HepG2 (cell line): Measurements from ENCODE around the gene RGS19. TPM values are rescaled to one million over a fixed set of nuclear protein-coding genes. Genes with fewer than 3 reads are reported as not detected.
A peak's percentile ranks its signal among the peaks of the same experiment; 100 is the strongest.

Experiments used
- DNMT1 ChIP-seq: sonication (generic); formaldehyde crosslinking; IDR thresholded peaks from 2 replicates; pipeline ENCODE4 v1.5.1; 2020; ENCODE audit warnings: mild to moderate bottlenecking, missing genetic modification reagents
- HMGA1 ChIP-seq: sonication (generic); formaldehyde crosslinking; conservative IDR thresholded peaks from 2 replicates; pipeline ENCODE4 v1.4.0; 2020; ENCODE audit warnings: missing genetic modification reagents
- MBD4 ChIP-seq: IDR thresholded peaks from 2 replicates; pipeline ENCODE4 v1.6.1; 2012; ENCODE audit warnings: low read length, inconsistent platforms, borderline replicate concordance
- SMARCC2 ChIP-seq: fragments of 450-650 bp; IDR thresholded peaks from 2 replicates; pipeline ENCODE4 v1.6.1; 2017; ENCODE audit warnings: antibody characterized with exemption, mild to moderate bottlenecking
- TOE1 ChIP-seq: sonication (generic); formaldehyde crosslinking; IDR thresholded peaks from 2 replicates; pipeline ENCODE4 v1.4.0; 2020; ENCODE audit warnings: mild to moderate bottlenecking, missing genetic modification reagents
- ZNF232 ChIP-seq: sonication (generic); formaldehyde crosslinking; IDR thresholded peaks from 2 replicates; pipeline ENCODE4 v1.4.0; 2020; ENCODE audit warnings: missing genetic modification reagents, borderline replicate concordance
- ZNF501 ChIP-seq: sonication (generic); formaldehyde crosslinking; IDR thresholded peaks from 2 replicates; pipeline ENCODE4 v1.5.1; 2020; ENCODE audit warnings: mild to moderate bottlenecking, moderate library complexity, missing genetic modification reagents
- ZNF678 ChIP-seq: sonication (generic); formaldehyde crosslinking; IDR thresholded peaks from 2 replicates; pipeline ENCODE4 v1.4.0; 2020; ENCODE audit warnings: mild to moderate bottlenecking, missing genetic modification reagents
- ZSCAN21 ChIP-seq: sonication (generic); formaldehyde crosslinking; IDR thresholded peaks from 2 replicates; pipeline ENCODE4 v1.8.0; 2022; ENCODE audit warnings: mild to moderate bottlenecking, missing genetic modification reagents, moderate library complexity, borderline replicate concordance
- polyA plus RNA-seq, 8 experiments: library from polyadenylated mRNA; depleted of rRNA in 3 of 8; stranded (reverse) in 7 of 8; unstranded in 1 of 8; fragments of >200 nt; fragmentation: Illumina TruSeq in 4 of 8; extraction: Trizol in 4 of 8; gene quantifications; 2 replicates each; pipeline versions ENCODE4 v1.2.1 to v1.2.3, GENCODE V29; 2011 to 2016; ENCODE audit warnings: low read depth in 4 of 8, missing spikeins in 1 of 8, mixed read lengths in 1 of 8; ENCODE audit not compliant: insufficient read depth in 1 of 8
- total RNA-seq, 5 experiments: library from RNA; depleted of rRNA; stranded (reverse); fragments of >200 nt; fragmentation: Illumina TruSeq; extraction: Trizol; gene quantifications; 2 replicates each; pipeline ENCODE4 v1.2.3, GENCODE V29; 2016; ENCODE audit warnings: low read depth in 1 of 5
- TF ChIP-seq, protein P1 (sequence below): sonication (generic); formaldehyde crosslinking; IDR thresholded peaks from 2 replicates; pipeline ENCODE4 v1.5.0; 2020; ENCODE audit warnings: mild to moderate bottlenecking, missing genetic modification reagents, borderline replicate concordance
- TF ChIP-seq, protein P2 (sequence below): sonication (generic); formaldehyde crosslinking; IDR thresholded peaks from 2 replicates; pipeline ENCODE4 v1.5.0; 2020; ENCODE audit warnings: mild to moderate bottlenecking, missing genetic modification reagents, borderline replicate concordance
- TF ChIP-seq, protein P3 (sequence below): sonication (generic); IDR thresholded peaks from 2 replicates; pipeline ENCODE4 v1.6.1; 2016; ENCODE audit warnings: low read depth, borderline replicate concordance
- TF ChIP-seq, protein P4 (sequence below): sonication (generic); formaldehyde crosslinking; IDR thresholded peaks from 2 replicates; pipeline ENCODE4 v1.8.0; 2022; ENCODE audit warnings: mild to moderate bottlenecking, missing genetic modification reagents, moderate library complexity
- TF ChIP-seq, protein P5 (sequence below): sonication (generic); formaldehyde crosslinking; IDR thresholded peaks from 2 replicates; pipeline ENCODE4 v1.5.1; 2020; ENCODE audit warnings: missing genetic modification reagents, mild to moderate bottlenecking, borderline replicate concordance

Gene RGS19
- total and polyA plus RNA-seq, 2 of the 13 experiments (the other 11 are each of a cell fraction or from before 2014, with no cell fraction given): 10.7 to 11.9 TPM

DNA sequence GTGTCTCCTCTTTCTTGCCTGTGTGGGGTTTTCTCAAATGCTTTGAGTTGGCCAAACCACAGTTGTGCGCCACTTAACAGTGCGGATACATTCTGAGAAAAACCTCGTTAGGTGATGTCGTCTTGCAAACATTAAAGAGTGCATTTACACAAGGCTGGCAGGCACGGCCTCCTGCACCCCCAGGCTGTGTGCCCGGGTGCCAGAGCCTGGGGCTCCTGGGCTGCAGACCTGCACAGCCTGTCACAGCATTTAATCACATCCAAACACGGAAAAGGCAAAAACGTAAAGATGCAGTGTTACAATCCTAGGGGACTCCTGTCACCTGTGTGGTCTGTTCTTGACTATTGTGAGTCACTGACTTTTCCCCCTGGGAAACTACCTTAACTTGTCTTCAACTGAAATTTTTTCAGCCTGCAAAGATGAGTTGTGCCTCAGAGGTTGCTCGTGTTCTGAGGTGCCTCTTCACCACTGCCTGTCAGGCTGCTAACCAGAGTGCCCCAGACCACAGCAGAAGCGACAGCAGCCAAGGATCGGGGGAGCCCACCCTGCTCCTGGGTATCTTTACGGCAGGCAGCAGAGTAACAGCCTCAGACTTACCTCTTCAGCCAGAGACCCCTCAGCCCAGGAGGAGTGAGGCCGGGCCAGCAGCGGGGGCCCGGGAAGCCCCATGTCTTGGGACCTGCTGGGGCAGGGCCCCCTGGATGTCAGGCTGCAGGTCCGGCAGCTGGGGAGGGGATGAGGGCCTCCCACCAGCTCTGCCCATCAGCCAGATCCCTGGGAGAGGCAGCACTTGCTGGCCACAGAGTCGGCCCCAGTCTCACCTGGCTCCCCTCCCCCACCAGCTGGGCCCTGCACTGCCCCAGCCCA, 44.0 kb downstream of the RGS19 start (continued):
- TF ChIP-seq, protein P1, sequence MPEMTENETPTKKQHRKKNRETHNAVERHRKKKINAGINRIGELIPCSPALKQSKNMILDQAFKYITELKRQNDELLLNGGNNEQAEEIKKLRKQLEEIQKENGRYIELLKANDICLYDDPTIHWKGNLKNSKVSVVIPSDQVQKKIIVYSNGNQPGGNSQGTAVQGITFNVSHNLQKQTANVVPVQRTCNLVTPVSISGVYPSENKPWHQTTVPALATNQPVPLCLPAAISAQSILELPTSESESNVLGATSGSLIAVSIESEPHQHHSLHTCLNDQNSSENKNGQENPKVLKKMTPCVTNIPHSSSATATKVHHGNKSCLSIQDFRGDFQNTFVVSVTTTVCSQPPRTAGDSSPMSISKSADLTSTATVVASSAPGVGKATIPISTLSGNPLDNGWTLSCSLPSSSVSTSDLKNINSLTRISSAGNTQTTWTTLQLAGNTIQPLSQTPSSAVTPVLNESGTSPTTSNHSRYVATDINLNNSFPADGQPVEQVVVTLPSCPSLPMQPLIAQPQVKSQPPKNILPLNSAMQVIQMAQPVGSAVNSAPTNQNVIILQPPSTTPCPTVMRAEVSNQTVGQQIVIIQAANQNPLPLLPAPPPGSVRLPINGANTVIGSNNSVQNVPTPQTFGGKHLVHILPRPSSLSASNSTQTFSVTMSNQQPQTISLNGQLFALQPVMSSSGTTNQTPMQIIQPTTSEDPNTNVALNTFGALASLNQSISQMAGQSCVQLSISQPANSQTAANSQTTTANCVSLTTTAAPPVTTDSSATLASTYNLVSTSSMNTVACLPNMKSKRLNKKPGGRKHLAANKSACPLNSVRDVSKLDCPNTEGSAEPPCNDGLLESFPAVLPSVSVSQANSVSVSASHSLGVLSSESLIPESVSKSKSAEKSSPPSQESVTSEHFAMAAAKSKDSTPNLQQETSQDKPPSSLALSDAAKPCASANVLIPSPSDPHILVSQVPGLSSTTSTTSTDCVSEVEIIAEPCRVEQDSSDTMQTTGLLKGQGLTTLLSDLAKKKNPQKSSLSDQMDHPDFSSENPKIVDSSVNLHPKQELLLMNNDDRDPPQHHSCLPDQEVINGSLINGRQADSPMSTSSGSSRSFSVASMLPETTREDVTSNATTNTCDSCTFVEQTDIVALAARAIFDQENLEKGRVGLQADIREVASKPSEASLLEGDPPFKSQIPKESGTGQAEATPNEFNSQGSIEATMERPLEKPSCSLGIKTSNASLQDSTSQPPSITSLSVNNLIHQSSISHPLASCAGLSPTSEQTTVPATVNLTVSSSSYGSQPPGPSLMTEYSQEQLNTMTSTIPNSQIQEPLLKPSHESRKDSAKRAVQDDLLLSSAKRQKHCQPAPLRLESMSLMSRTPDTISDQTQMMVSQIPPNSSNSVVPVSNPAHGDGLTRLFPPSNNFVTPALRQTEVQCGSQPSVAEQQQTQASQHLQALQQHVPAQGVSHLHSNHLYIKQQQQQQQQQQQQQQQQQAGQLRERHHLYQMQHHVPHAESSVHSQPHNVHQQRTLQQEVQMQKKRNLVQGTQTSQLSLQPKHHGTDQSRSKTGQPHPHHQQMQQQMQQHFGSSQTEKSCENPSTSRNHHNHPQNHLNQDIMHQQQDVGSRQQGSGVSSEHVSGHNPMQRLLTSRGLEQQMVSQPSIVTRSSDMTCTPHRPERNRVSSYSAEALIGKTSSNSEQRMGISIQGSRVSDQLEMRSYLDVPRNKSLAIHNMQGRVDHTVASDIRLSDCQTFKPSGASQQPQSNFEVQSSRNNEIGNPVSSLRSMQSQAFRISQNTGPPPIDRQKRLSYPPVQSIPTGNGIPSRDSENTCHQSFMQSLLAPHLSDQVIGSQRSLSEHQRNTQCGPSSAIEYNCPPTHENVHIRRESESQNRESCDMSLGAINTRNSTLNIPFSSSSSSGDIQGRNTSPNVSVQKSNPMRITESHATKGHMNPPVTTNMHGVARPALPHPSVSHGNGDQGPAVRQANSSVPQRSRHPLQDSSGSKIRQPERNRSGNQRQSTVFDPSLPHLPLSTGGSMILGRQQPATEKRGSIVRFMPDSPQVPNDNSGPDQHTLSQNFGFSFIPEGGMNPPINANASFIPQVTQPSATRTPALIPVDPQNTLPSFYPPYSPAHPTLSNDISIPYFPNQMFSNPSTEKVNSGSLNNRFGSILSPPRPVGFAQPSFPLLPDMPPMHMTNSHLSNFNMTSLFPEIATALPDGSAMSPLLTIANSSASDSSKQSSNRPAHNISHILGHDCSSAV: no peak
- TF ChIP-seq ZSCAN21 (CRISPR knock-in tag) (peak; percentile 62; the same call in 1 of the 2 replicates), SMARCC2 (no peak), ZNF501 (CRISPR knock-in tag) (peak; percentile 5; the same call in 1 of the 2 replicates), HMGA1 (CRISPR knock-in tag) (no peak), DNMT1 (CRISPR knock-in tag) (0 out of 2 replicates have a peak, but pooled peaks have one; percentile 18), ZNF232 (CRISPR knock-in tag) (peak; percentile 6; the same call in 1 of the 2 replicates), ZNF678 (0 out of 2 replicates have a peak, but pooled peaks have one; percentile 76), TOE1 (CRISPR knock-in tag) (no peak), MBD4 (no peak)
- TF ChIP-seq, protein P2, sequence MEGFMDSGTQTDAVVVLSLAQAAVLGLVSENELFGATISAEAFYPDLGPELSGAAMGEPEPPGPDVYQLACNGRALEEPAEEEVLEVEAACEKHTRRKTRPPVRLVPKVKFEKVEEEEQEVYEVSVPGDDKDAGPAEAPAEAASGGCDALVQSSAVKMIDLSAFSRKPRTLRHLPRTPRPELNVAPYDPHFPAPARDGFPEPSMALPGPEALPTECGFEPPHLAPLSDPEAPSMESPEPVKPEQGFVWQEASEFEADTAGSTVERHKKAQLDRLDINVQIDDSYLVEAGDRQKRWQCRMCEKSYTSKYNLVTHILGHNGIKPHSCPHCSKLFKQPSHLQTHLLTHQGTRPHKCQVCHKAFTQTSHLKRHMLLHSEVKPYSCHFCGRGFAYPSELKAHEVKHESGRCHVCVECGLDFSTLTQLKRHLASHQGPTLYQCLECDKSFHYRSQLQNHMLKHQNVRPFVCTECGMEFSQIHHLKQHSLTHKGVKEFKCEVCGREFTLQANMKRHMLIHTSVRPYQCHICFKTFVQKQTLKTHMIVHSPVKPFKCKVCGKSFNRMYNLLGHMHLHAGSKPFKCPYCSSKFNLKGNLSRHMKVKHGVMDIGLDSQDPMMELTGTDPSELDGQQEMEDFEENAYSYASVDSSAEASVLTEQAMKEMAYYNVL: no peak
- TF ChIP-seq, protein P3, sequence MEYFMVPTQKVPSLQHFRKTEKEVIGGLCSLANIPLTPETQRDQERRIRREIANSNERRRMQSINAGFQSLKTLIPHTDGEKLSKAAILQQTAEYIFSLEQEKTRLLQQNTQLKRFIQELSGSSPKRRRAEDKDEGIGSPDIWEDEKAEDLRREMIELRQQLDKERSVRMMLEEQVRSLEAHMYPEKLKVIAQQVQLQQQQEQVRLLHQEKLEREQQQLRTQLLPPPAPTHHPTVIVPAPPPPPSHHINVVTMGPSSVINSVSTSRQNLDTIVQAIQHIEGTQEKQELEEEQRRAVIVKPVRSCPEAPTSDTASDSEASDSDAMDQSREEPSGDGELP: peak; percentile 63; the same call in 1 of the 2 replicates
- TF ChIP-seq, protein P4, sequence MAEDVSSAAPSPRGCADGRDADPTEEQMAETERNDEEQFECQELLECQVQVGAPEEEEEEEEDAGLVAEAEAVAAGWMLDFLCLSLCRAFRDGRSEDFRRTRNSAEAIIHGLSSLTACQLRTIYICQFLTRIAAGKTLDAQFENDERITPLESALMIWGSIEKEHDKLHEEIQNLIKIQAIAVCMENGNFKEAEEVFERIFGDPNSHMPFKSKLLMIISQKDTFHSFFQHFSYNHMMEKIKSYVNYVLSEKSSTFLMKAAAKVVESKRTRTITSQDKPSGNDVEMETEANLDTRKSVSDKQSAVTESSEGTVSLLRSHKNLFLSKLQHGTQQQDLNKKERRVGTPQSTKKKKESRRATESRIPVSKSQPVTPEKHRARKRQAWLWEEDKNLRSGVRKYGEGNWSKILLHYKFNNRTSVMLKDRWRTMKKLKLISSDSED (CRISPR knock-in tag): 0 out of 2 replicates have a peak, but pooled peaks have one; percentile 44
- TF ChIP-seq, protein P5, sequence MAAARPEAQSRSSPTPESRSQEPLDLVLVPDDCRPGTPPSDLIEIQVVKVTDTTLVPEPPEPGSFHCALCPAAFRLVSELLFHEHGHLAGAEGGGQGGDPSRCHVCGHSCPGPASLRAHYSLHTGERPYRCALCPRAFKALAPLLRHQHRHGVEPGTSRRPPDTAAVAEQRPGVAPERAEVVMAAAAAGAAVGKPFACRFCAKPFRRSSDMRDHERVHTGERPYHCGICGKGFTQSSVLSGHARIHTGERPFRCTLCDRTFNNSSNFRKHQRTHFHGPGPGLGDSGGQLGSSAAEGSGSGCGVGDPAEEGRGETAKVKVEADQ: peak; percentile 14; the same call in 1 of the 2 replicates
